Measurements from ENCODE around the gene SCOC.
"Not testable (repeated sequence)": the region's sequence is repeated elsewhere in the genome, so short reads cannot be mapped to it uniquely, and the experiment has no call there.

Gene SCOC

DNA sequence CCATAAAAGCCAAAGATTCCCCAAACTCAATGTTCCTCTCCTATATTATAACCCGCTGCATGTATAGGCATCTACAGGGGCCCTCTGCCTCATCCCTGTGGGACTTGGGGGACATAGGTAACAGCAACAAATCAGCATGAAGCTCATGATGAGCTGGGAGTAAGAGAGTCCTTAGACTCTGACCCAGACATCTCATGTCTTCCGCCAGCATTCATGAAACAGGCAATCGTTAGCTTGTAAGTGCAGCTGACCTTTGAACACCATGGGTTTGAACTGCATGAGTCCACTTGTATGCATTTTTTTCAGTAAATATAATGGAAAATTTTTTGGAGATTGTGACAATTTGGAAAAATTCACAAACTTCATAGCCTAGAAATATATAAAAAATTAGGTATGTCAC is 10.4 kb upstream of the SCOC start:
- no peak for DNase-seq

DNA sequence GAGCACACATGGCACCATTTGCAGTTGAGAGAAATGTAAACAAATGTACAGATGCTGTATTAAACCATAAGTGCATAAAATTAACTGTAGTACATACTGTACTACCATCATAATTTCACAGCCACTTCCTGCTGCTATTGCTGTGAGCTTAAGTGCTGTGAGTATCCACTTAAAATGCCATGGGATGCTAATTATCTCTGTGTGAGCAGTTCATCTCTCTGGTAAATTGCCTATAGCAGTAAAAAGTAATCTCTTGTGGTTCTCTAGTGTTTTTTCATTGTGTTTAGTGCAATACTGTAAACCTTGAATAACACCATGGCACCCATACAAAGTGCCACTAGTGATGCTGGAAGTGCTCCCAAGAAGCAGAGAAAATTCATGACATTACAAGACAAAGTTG is 9.9 kb upstream of the SCOC start:
- DNase-seq, result no peak

DNA sequence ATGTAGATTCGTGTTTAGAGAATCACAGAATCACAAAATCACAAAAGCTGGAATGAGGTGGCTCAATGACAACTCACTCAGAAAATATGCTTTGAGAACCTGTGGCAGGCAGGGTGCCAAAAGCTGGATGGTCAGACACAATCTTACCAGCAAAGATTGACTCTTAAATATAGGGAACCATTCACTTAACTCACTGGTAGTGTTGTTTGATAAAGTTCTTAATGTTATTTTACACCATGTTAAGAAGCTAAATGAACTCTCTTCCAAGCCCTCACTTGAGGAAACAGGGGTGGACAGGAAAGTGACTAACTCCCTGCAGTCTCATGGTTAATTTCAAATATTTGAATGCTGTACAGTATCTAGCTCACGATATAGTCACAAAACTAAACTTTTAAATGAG is 5.7 kb upstream of the SCOC start:
- DNase-seq, result no peak

DNA sequence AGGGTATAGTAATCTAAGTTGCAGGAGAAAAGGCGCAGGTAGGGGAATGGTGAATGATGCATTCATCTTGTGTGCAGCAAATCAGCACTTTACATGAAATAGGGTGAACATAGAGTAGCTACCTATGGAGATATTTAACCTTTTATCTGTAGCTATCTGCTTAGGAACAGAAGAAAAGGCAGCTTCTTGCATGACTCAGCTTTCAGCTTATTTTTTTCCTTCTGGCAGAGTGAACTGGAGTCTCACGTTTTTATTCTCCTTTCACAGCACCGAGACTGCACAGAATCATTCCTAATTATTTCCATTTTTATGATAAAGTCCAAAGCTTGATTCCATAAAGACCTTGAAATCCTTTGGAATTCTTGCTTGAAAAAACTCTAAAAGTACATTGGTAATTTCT is 4.8 kb upstream of the SCOC start:
- no peak for DNase-seq

DNA sequence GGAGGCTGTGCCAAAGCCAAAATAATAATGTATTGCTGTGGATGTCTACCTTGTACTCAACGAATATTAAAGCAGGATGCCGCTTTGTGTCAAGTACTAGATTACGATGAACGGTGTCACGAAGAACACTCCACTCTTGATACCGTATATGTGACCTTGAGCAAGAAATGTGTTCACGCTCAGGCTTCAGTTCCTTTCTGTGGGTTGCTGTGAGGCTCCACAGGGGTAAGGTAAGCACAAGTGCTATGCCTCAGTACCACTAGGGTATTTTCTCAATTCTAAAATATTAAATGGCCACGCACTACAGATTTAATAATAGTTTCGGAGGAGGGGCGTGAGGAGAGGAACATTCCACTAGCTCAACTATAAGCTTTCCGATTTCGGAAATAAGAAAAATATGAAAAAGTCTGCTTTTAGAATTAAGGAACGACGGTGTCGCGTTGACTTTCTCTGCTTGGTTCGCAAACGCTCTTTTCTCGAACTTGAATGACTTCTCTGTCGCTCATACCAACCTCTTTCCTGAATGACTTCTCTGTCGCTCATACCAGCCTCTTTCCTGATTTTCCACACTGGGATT is 607 bp upstream of the SCOC start:
- peak; percentile 8 to 31 for DNase-seq

DNA sequence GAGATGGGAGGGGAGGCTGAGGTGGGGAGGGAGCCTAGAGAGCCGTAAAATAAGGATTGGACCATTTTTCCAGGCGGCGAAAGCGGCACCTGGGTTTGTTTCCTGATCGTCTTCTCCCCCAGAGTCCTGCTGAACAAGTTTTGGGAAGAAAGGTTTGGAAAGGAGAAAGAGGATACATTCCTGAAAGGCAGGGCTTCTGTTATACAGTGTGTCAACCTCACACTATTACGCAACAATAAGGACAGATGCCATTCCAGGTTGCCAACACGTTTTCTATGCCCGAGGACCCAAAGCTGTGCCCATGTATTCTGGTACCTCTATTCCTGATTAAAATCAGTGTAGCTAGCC is 658 bp downstream of the SCOC start:
- DNase-seq, result no peak

DNA sequence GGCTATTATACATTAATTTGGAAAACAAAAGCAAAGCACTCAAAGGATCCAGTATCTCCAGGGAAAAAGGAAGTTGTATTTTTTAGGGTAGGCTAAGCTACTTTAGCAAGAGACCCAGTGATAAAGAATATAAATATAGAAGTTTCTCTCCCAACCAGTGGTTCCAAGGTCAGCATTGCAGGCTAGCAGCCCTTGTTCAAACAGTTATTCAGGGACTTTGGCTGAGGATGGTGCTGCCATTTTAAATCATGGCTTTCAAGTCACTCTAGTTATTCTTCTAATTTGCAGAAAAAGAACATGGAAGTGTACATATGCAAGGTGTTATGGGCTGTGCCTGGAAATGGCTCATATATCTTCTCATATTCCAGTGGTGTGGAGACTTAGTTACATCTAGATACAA is 9.3 kb downstream of the SCOC start:
- DNase-seq, result no peak

DNA sequence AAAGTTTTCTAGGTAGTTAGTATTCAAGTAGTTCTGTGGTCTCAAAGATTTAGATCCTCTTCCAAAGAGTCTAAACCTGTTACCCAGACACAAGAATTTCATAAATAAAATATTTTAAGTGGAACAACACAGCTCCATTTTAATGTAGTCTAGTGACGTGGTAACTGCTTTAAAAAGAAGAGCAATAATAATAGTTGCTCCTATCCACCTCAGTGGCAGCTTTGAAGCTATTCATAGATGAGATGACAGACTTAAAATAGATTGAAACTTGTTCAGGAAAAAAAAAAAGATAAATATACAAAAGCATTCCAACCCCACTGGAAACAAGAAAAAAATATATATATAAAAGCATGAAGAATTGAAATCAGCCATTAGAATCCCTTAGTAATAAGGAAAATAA is 14.6 kb downstream of the SCOC start:
- no peak for DNase-seq

DNA sequence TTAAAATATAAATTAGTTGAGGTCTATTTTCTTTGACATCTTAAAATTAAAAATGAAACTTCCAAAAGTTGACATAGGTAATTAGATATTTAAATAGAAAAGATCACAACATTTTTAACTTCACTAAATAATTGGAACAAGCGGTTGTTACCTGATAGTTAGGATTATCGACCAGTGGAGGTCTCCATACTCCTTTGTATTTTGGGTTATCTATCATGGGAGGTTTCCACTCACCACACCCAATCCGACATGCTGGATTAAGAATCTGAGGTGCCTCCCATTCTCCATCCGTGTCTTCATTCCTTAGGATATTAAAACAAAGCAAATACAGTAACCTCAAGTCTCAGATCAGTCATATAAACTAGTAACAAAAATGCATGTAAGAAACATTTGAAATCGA is 22.2 kb downstream of the SCOC start:
- DNase-seq, result no peak

DNA sequence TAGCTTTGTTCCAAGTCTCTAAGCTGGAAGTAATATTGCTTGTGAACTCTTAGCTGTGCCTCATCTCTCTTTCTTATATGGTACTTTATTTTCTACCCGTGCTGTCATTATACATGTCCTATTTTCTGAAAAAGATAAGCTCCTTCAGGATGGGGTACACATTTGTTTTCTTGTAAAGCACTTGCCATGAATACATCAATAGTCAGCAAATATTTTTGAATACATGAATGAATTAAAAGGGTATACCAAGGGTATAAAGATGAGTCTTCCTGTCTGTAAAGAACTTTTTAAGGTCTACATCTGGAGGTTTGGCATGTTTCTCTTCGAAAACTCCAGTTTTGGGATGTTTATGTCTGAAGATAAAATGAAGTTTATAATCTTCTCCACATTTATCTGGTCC is 26.7 kb downstream of the SCOC start:
- no peak for DNase-seq

DNA sequence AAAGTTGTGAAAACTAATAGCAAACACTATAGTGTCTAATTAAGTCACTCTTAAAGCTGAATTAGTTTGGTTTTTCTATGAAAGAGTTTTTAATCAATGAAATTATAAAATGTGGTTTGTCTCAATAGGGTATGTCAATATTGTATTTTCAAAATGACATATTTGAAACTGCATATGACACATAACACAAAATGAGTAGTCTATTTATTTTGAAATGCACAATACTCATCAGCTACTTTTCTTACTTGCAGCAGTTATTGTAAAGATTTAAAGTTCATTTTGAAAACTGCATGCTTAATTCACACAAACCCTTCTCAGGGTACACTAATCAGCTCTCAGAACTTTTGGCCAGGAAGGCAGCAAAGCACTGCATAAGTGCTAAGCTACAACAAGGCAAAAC is 32.8 kb downstream of the SCOC start:
- DNase-seq, result no peak

DNA sequence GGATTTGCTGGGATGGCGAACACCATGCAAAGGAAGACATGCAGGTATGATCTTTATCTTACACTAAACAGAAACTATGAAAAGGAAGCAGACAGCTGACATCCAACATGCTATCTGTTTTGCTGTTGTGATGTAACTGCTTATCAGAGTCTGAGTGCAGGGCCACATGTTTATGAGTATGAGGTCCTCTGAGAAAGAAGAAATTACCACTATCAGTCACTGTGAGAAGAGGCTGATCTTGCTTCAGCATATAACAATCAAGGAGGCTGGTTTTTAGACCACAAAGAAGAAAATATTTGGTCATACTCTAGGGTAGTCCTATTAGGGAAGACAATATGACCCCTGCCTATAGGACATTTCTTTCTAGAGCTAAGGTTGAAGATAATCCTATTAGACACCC is 35.5 kb downstream of the SCOC start:
- DNase-seq, result no peak

DNA sequence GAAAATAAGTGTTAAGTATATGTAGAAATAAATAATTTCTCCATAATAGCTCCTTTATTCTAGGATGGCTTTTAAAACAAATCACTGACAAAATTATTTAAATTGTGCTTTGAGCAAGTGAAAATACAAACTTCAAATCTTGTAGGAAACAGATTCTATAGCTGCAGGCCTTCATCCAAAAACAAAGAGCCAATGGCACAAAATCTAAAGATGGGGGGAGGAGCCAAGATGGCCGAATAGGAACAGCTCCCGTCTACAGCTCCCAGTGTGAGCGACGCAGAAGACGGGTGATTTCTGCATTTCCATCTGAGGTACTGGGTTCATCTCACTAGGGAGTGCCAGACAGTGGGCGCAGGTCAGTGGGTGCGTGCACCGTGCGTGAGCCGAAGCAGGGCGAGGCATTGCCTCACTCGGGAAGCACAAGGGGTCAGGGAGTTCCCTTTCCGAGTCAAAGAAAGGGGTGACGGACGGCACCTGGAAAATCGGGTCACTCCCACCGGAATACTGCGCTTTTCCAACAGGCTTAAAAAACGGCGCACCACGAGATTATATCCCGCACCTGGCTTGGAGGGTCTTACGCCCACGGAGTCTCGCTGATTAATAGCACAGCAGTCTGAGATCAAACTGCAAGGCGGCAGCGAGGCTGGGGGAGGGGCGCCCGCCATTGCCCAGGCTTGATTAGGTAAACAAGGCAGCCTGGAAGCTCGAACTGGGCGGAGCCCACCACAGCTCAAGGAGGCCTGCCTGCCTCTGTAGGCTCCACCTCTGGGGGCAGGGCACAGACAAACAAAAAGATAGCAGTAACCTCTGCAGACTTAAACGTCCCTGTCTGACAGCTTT is 39.9 kb downstream of the SCOC start:
- not testable (repeated sequence) for DNase-seq

DNA sequence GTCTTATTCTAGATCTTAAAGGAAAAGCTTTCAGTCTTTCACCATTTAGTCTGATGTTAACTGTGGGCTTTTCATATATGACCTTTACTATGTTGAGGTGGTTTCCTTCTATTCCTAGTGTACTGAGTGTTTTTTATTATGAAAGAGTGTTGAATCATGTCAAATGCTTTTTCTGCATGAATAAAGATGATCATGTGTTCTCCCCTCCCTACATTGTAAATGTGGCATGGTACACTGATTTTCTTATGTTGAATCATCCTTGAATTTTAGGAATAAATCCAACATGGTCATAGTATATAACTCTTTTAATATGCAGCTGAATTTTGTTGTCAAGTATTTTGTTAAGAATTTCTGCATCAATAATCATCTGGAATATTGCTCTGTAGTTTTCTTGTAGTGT is 49.7 kb downstream of the SCOC start:
- no peak for DNase-seq

DNA sequence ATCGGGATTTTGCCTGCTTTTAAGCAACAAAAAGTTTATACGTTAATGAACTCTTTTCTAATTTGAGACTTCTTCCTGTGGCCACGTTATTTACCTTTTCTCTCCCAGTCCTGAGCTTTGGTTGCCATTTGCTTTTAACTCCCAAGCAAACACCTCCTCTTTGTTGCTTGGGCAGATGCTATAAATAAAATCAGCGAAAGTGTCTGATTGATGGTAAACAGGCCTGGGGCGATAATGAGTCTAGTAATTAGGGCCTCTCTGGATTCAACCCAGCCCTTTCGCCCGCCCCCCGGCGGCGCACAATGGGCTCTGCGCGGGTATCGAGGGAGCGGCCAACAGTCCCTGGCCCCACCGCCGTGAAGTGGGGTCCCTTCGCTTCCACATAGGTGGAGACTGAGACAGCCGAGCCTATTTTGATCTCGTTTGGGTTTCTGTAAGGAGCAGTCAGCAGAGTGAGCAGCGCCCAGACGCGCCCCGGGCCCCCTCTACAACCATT is 53.2 kb downstream of the SCOC start:
- peak in 1 of 2 experiments; percentile 4 for DNase-seq

DNA sequence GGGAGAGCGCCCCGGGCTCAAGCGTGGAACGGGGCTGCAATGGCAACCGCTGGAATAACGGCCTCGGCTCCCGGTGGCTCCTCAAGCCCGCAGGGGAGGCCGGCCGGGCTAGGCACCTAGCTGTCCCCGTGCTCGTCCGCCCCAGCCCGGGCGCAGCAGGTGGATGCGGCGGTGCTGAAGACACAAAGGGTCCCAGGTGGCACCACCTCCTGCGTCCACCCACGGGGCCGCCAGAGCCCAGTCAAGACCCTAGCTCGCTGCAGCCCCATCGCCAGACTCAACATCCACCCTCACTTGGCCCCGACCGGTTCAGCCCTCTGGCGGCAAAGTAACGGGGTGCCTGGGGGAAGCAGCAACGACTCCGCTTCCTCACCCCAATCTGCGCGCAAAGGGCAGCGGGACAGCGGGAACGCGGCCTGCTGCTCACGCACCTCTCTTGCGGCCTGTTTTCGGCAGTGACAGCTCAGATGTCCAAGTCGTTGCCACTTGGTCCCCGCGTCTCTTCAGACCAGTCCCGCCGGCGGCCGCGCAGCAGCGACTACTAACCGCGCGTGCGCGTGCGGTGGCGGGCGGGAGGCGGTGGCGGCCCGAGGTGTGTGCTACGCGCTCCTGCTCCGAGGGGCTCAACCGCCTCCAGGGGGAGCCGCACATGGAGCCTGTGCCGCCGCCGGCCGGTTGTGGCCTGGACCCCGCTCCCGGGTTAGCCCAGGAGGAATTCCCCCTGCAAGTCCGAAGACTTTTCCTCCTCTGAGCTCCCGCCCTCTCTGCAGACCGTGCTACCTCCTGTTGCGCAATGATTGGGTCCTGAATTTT is 53.9 kb downstream of the SCOC start, which contains the start of gene CLGN:
TSS of gene CLGN (minus strand) at position 543 of the 813 bp plus-strand sequence. CDS start 14,570 bp downstream, outside the sequence.
- peak; percentile 56 to 63 for DNase-seq

DNA sequence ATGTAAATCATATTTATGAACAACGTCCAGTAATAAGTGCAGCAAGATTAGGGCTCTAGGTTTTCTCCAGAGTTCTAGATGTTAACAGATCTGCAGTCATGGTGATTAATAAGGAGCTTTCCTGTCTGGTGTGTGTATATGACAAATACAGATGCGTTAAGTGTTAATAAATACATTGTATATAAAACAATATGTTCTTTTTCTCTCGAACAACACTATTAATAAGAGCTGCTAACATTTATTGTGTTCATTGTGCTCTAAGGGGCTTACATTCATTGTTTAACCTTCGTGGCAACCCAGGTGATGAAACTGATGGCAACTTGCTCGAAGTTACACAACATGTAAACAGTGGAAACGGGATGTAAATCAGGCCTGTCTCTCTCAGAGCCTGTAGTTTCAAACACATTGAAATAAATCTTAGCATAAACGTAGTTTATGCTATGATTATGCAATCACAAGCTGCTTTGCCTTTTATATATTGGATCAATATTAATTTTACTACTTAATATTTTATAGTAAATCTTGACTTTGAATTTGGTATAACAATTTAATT is 54.5 kb downstream of the SCOC start:
- DNase-seq, result no peak
